HCT116 (cell line): ENCODE data around the gene DTNB. TPM values are rescaled to one million over a fixed set of nuclear protein-coding genes. Genes with fewer than 3 reads are reported as not detected.

Experiments used
- ATAC-seq: fragments of 200-7000 bp; cut with Tn5 transposase; 2 replicates; pipeline ENCODE4 v1.9.1; 2020; ENCODE audit warnings: mild to moderate bottlenecking, moderate library complexity
- BruUV-seq: library from RNA; stranded (reverse); fragments of 400-500 nt; replicated peaks from 2 replicates; lab custom pipeline; 2021; lab: Mats Ljungman, UMichigan
- CTCF ChIA-PET: fragments of 300-600 bp; sonication (Branson Sonifier 250); formaldehyde crosslinking; loops from one replicate; lab custom pipeline; 2021; ENCODE audit warnings: antibody characterized with exemption; lab: Charles Lee
- POLR2A ChIA-PET: fragments of 300-600, 350-600 bp; sonication (Branson Sonifier 250); formaldehyde crosslinking; loops from one replicate; lab custom pipeline; 2021; ENCODE audit warnings: antibody characterized with exemption; lab: Charles Lee
- RAD21 ChIA-PET, 2 experiments: fragments of 300-600 bp; sonication (Branson Sonifier 250); formaldehyde crosslinking; loops; one replicate each; lab custom pipeline; 2023; ENCODE audit warnings: low total read pairs in 2 of 2; ENCODE audit not compliant: uncharacterized antibody in 2 of 2, unreplicated experiment in 2 of 2, low non-redundant PET in 1 of 2; lab: Charles Lee
- DNase-seq: peaks from one replicate; pipeline ENCODE4 v3.0.0-alpha.2; 2010; ENCODE audit warnings: low read depth, low spot score
- H2AFZ ChIP-seq: fragments of 200-600 bp; shearing (Covaris generic), sonication (generic); 2 replicates; pipeline ENCODE4 v1.6.1; 2017; ENCODE audit warnings: low read depth, mixed run types, mixed read lengths, antibody characterized with exemption, low read length; ENCODE audit not compliant: poor library complexity, severe bottlenecking
- H3K27ac ChIP-seq: 2 replicates; pipeline ENCODE4 v1.5.1; 2012; ENCODE audit warnings: low read depth, low read length
- H3K27me3 ChIP-seq: fragments of 200-600 bp; sonication (generic); 2 replicates; pipeline ENCODE4 v1.6.1; 2016; ENCODE audit warnings: mixed run types, low read length, mixed read lengths; ENCODE audit not compliant: insufficient read depth
- H3K36me3 ChIP-seq, 2 experiments: fragments of 200-500 bp in 1 of 2; fragments of 200-600 bp in 1 of 2; sonication (Bioruptor generic) in 1 of 2; sonication (generic) in 1 of 2; 2 replicates each; pipeline versions ENCODE4 v1.5.1 to v1.6.1; 2014 to 2016; ENCODE audit warnings: low read length in 2 of 2, inconsistent platforms in 1 of 2, mixed read lengths in 1 of 2, mixed run types in 1 of 2; ENCODE audit not compliant: insufficient read depth in 2 of 2, control insufficient read depth in 1 of 2
- H3K4me1 ChIP-seq, 2 experiments: fragments of 200-600 bp in 1 of 2; sonication (generic) in 1 of 2; 2 replicates each; pipeline versions ENCODE4 v1.5.1 to v1.6.1; 2012 to 2017; ENCODE audit warnings: low read length in 2 of 2, inconsistent platforms in 1 of 2, mild to moderate bottlenecking in 1 of 2, mixed read lengths in 1 of 2, mixed run types in 1 of 2, moderate library complexity in 1 of 2; ENCODE audit not compliant: insufficient read depth in 2 of 2, control insufficient read depth in 1 of 2
- H3K4me2 ChIP-seq: fragments of 200-600 bp; sonication (generic); 2 replicates; pipeline ENCODE4 v1.6.1; 2017; ENCODE audit warnings: mixed run types, low read length, mixed read lengths
- H3K4me3 ChIP-seq, 2 experiments: fragments of 200-600 bp in 1 of 2; sonication (generic) in 1 of 2; replicated peaks in 1 of 2; 2 replicates each; pipeline ENCODE4 v1.5.1; 2011 to 2016; ENCODE audit warnings: low read length in 2 of 2, control low read depth in 1 of 2, low read depth in 1 of 2, mild to moderate bottlenecking in 1 of 2, mixed read lengths in 1 of 2, mixed run types in 1 of 2
- H3K79me2 ChIP-seq: fragments of 200-600 bp; sonication (generic); 2 replicates; pipeline ENCODE4 v1.6.1; 2017; ENCODE audit warnings: mild to moderate bottlenecking, mixed run types, low read length, moderate library complexity, mixed read lengths; ENCODE audit not compliant: insufficient read depth
- H3K9ac ChIP-seq: fragments of 200-600 bp; sonication (generic); 2 replicates; pipeline ENCODE4 v1.6.1; 2016; ENCODE audit warnings: low read length, mixed read lengths
- H3K9me2 ChIP-seq: fragments of 200-600 bp; sonication (generic), shearing (Covaris generic); 2 replicates; pipeline ENCODE4 v1.6.1; 2017; ENCODE audit warnings: mixed run types, mild to moderate bottlenecking, moderate library complexity; ENCODE audit not compliant: insufficient read depth
- H3K9me3 ChIP-seq, 2 experiments: fragments of 200-500 bp in 1 of 2; fragments of 200-600 bp in 1 of 2; sonication (Bioruptor generic) in 1 of 2; sonication (generic) in 1 of 2; 2 replicates each; pipeline ENCODE4 v1.6.1; 2014 to 2017; ENCODE audit warnings: low read length in 2 of 2, mixed read lengths in 2 of 2, inconsistent platforms in 1 of 2, low read depth in 1 of 2, mild to moderate bottlenecking in 1 of 2, mixed run types in 1 of 2, moderate library complexity in 1 of 2; ENCODE audit not compliant: control insufficient read depth in 1 of 2, insufficient read depth in 1 of 2
- H4K20me1 ChIP-seq: fragments of 200-600 bp; sonication (generic), shearing (Covaris generic); 2 replicates; pipeline ENCODE4 v1.6.1; 2017; ENCODE audit warnings: mixed run types, mild to moderate bottlenecking, moderate library complexity; ENCODE audit not compliant: insufficient read depth
- CBX3 ChIP-seq: IDR thresholded peaks from 2 replicates; pipeline ENCODE4 v1.6.1; 2012; ENCODE audit warnings: low read depth
- CEBPB ChIP-seq: IDR thresholded peaks from 2 replicates; pipeline ENCODE4 v1.6.1; 2012; ENCODE audit warnings: low read depth
- CTCF ChIP-seq, 3 experiments: fragments of 200-600 bp in 1 of 3; sonication (generic) in 1 of 3; IDR thresholded peaks in 2 of 3; conservative IDR thresholded peaks in 1 of 3; 2 replicates each; pipeline ENCODE4 v1.5.1; 2012 to 2017; ENCODE audit warnings: low read depth in 2 of 3, low read length in 2 of 3, antibody characterized with exemption in 1 of 3, borderline replicate concordance in 1 of 3, control low read depth in 1 of 3, mild to moderate bottlenecking in 1 of 3, mixed read lengths in 1 of 3, mixed run types in 1 of 3, moderate library complexity in 1 of 3; ENCODE audit not compliant: insufficient read depth in 1 of 3
- EGR1 ChIP-seq: IDR thresholded peaks from 2 replicates; pipeline ENCODE4 v1.6.1; 2012; ENCODE audit warnings: low read depth
- ELF1 ChIP-seq: IDR thresholded peaks from 2 replicates; pipeline ENCODE4 v1.6.1; 2012; ENCODE audit warnings: low read depth, borderline replicate concordance
- EZH2 ChIP-seq: fragments of 200-600 bp; sonication (generic); IDR thresholded peaks from 2 replicates; pipeline ENCODE4 v1.6.1; 2017; ENCODE audit warnings: antibody characterized with exemption, mixed run types
- EZH2phosphoT487 ChIP-seq: fragments of 200-600 bp; IDR thresholded peaks from 2 replicates; pipeline ENCODE4 v1.6.1; 2018; ENCODE audit warnings: antibody characterized with exemption, borderline replicate concordance
- JUND ChIP-seq: IDR thresholded peaks from 2 replicates; pipeline ENCODE4 v1.6.1; 2012
- POLR2A ChIP-seq: IDR thresholded peaks from 2 replicates; pipeline ENCODE4 v1.7.0; 2011; ENCODE audit warnings: borderline replicate concordance; ENCODE audit not compliant: insufficient read depth, insufficient read length; ENCODE audit errors: extremely low read depth
- POLR2AphosphoS5 ChIP-seq: IDR thresholded peaks from 2 replicates; pipeline ENCODE4 v1.6.1; 2011; ENCODE audit warnings: mild to moderate bottlenecking, low read depth, low read length, moderate library complexity
- REST ChIP-seq: IDR thresholded peaks from 2 replicates; pipeline ENCODE4 v1.6.1; 2012; ENCODE audit warnings: low read depth
- SIN3A ChIP-seq: IDR thresholded peaks from 2 replicates; pipeline ENCODE4 v1.6.1; 2012; ENCODE audit warnings: low read depth
- SP1 ChIP-seq: IDR thresholded peaks from 2 replicates; pipeline ENCODE4 v1.6.1; 2012; ENCODE audit warnings: low read depth
- SRF ChIP-seq: IDR thresholded peaks from 2 replicates; pipeline ENCODE4 v1.6.1; 2012; ENCODE audit warnings: low read depth
- ZBTB33 ChIP-seq: IDR thresholded peaks from 2 replicates; pipeline ENCODE4 v1.6.1; 2011; ENCODE audit warnings: mild to moderate bottlenecking, low read length, moderate library complexity; ENCODE audit not compliant: insufficient replicate concordance; ENCODE audit errors: extremely low read depth
- ZFX ChIP-seq: fragments of 450-650 bp; IDR thresholded peaks from 2 replicates; pipeline ENCODE4 v1.6.1; 2017
- ZNF274 ChIP-seq: fragments of 200-500 bp; sonication (Bioruptor generic); IDR thresholded peaks from 2 replicates; pipeline ENCODE4 v1.6.1; 2014; ENCODE audit warnings: mild to moderate bottlenecking, low read depth, low read length, inconsistent platforms
- intact Hi-C: fragments of 100-400 bp; cut with micrococcal nuclease; formaldehyde crosslinking; loops from 2 replicates; pipeline ENCODE4 v1.10.0; 2022
- total RNA-seq: library from RNA; stranded (reverse); gene quantifications from one replicate; pipeline ENCODE4 v1.2.1, GENCODE V29; 2021; ENCODE audit not compliant: unreplicated experiment
- TF ChIP-seq, protein P1 (sequence below): IDR thresholded peaks from 2 replicates; pipeline ENCODE4 v1.6.1; 2012
- TF ChIP-seq, protein P2 (sequence below): IDR thresholded peaks from 2 replicates; pipeline ENCODE4 v1.6.1; 2012

DTNB gene
- total RNA-seq, 1 experiment from 2014 or later: 30.2 TPM

- ChIA-PET CTCF (no interaction called here), POLR2A (no interaction called here), RAD21 (no interaction called here)
- no peaks in the 10 kb centered on the region for H3K4me1 ChIP-seq
- H4K20me1 ChIP-seq: no peaks in the 10 kb centered on the region
- no peak overlapping the region for H3K9ac ChIP-seq
- H3K4me2 ChIP-seq: no peak overlapping the region
- DNase-seq: no peak
- no peak for ATAC-seq
- H3K36me3 ChIP-seq: no peaks in the 10 kb centered on the region
- no peak overlapping the region for H3K4me3 ChIP-seq
- TF ChIP-seq CTCF (IDR thresholded peaks at IDR 0.05 in 2 of 3, conservative IDR thresholded peaks at IDR 0.05 in 1 of 3; ENCODE audit: borderline replicate concordance in 1 of 3, insufficient read depth in 1 of 3, low read depth in 2 of 3, low read length in 2 of 3) (no peak), ZFX (no peak), SRF (no peak), SIN3A (no peak), SP1 (no peak), CEBPB (no peak), ELF1 (no peak), POLR2A (no peak), ZBTB33 (no peak), JUND (no peak), ZNF274 (no peak), EZH2phosphoT487 (no peak), POLR2AphosphoS5 (no peak), REST (no peak), EGR1 (no peak), CBX3 (no peak), EZH2 (no peak)
- TF ChIP-seq, protein P1, sequence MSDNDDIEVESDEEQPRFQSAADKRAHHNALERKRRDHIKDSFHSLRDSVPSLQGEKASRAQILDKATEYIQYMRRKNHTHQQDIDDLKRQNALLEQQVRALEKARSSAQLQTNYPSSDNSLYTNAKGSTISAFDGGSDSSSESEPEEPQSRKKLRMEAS: no peak
- TF ChIP-seq, protein P2, sequence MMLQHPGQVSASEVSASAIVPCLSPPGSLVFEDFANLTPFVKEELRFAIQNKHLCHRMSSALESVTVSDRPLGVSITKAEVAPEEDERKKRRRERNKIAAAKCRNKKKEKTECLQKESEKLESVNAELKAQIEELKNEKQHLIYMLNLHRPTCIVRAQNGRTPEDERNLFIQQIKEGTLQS: no peak
- TF ChIP-seq, all 23 proteins: peak for 0
- BruUV-seq: no TSS peak
- Histone ChIP-seq H3K27me3 (no peaks in the 10 kb centered on the region), H2AFZ (no peak overlapping the region), H3K27ac (no peak overlapping the region), H3K9me2 (no peaks in the 10 kb centered on the region), H3K79me2 (no peaks in the 10 kb centered on the region), H3K9me3 (no peaks in the 10 kb centered on the region)
- intact Hi-C loops: no loop called here
These were observed 218.4 kb downstream of the DTNB start for GRCh38 chr2:25454824-25455611.
